ENCODE data around the gene HTR4. TPM values are rescaled to one million over a fixed set of nuclear protein-coding genes. Genes with fewer than 3 reads are reported as not detected.

The HTR4 gene
- total RNA-seq, 6 donors from 2014 or later = 0.09 TPM; not detected in 5

DNA sequence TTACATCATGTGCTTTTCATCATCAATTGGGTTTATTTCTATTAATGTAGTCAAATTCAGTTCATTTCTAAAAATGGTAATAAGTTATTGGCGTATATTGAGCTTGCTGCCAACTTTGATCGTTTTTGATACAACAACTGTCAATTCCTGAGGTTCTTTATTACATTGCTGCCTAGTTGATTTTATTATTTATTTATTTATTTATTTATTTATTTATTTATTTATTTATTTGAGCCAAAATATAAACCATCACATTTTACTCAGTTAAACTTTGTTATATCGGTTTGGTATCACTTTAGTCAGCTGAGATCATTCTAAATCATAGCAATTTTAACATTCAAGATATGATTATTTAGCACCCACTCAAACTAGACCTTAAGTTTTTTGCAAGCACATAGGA lies 170.6 kb downstream of the HTR4 start:
- ATAC-seq (ENCODE audit: low FRiP score in 2 of 2) (no peak), DNase-seq (no peak)
- no peak overlapping the region for H3K4me3 ChIP-seq
- WGBS, 2 donors = 94 to 97% methylated on average over 3 of the region's 3 CpGs
- H3K4me1 ChIP-seq = peaks cover 0 to 8% (median 1%) of the 10 kb centered on the region in 4 donors
- no peaks in the 10 kb centered on the region for H3K27me3 ChIP-seq
- no peaks in the 10 kb centered on the region for H3K36me3 ChIP-seq
- TF ChIP-seq POLR2A (IDR thresholded peaks at IDR 0.05) = no peak
- TF ChIP-seq EP300 (IDR thresholded peaks at IDR 0.05) = no peak
- TF ChIP-seq, protein P1, sequence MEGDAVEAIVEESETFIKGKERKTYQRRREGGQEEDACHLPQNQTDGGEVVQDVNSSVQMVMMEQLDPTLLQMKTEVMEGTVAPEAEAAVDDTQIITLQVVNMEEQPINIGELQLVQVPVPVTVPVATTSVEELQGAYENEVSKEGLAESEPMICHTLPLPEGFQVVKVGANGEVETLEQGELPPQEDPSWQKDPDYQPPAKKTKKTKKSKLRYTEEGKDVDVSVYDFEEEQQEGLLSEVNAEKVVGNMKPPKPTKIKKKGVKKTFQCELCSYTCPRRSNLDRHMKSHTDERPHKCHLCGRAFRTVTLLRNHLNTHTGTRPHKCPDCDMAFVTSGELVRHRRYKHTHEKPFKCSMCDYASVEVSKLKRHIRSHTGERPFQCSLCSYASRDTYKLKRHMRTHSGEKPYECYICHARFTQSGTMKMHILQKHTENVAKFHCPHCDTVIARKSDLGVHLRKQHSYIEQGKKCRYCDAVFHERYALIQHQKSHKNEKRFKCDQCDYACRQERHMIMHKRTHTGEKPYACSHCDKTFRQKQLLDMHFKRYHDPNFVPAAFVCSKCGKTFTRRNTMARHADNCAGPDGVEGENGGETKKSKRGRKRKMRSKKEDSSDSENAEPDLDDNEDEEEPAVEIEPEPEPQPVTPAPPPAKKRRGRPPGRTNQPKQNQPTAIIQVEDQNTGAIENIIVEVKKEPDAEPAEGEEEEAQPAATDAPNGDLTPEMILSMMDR (IDR thresholded peaks at IDR 0.05) = no peak
- TF ChIP-seq POLR2AphosphoS5 (IDR thresholded peaks at IDR 0.05) = no peak
- H3K9me3 ChIP-seq = no peaks in the 10 kb centered on the region
- no peak overlapping the region for H3K27ac ChIP-seq

DNA sequence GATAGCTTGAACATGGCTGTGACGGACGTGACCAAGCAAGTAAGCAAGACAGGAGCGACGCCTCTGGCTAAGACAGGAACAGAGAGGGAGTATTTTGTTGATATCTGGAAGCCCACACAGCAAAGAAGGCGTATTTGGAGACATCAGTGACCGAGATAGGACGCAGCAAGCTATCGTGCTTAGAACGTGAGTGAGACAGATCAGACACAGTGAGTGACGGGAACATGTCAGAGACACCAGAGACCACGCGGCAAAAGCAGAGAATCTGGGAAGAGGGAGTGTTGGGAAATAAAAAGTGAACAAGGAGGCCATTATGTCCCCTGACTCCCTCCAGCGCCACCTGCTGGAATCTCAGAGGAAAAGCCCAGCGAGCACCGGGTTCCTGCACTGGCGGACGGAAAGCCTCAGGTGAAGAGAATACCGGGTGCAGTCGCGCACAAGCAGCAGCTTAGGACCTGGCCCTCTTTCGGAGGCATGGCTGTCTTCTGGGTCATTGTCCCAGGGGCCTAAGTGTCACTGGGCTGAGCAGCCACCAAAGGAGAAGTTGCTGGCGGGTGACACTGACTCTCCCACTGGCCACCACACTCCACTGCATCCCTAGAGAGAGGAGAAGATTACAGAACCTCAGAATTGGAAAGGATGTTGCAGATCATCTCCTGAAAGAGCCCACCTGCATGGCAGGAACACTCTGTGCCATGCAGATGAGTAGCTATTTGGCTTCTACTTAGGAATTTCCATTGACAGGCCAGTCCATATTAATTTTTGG lies 171.4 kb downstream of the HTR4 start:
- no peak overlapping the region for H3K27ac ChIP-seq
- WGBS, 2 donors = 50 to 52% methylated on average over 18 to 22 of the region's 22 CpGs

DNA sequence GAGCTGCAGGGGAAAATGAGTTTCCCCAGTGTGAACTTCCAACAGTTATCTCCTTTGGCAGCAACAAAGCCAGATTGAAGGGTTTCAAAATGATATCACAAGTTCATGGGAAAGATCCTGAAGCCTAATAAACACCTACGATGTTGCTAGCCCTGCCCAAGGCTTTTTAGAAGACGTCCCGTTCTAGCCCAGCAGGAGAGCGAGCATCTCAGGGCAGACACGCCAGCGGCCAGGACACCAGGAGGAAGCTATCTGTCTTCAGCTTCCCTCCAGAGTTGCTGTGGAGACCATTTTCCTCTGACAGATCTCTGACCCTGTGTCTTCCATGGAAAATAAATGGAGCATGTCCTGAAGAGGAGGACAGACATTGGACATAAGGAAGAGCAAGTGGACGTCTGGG lies 172.1 kb downstream of the HTR4 start:
- Histone ChIP-seq H3K4me3 (no peak overlapping the region), H3K9me3 (no peaks in the 10 kb centered on the region), H3K27ac (no peak overlapping the region), H3K4me1 (peaks cover 0 to 8% (median 1%) of the 10 kb centered on the region in 4 donors), H3K36me3 (no peaks in the 10 kb centered on the region), H3K27me3 (no peaks in the 10 kb centered on the region)
- ATAC-seq (ENCODE audit: low FRiP score in 2 of 2) (no peak), DNase-seq (no peak)
- 62 to 79% methylated on average over 7 of the region's 7 CpGs for WGBS, 2 donors
- TF ChIP-seq EP300 (IDR thresholded peaks at IDR 0.05) (no peak), POLR2AphosphoS5 (IDR thresholded peaks at IDR 0.05) (peak in 1 of 2 donors; percentile 28)

More for the DNA sequence above, 171.4 kb downstream of the HTR4 start:
- DNase-seq (peak; percentile 19 to 66), ATAC-seq (ENCODE audit: low FRiP score in 2 of 2) (peak; percentile 39 to 87)
- no peaks in the 10 kb centered on the region for H3K27me3 ChIP-seq
- H3K36me3 ChIP-seq = no peaks in the 10 kb centered on the region
- H3K9me3 ChIP-seq = no peaks in the 10 kb centered on the region
- no peak for TF ChIP-seq POLR2AphosphoS5 (IDR thresholded peaks at IDR 0.05)
- TF ChIP-seq, protein P1 (IDR thresholded peaks at IDR 0.05) = peak; percentile 46 to 75 (median 67)
- H3K4me1 ChIP-seq = peaks cover 0 to 8% (median 1%) of the 10 kb centered on the region in 4 donors
- H3K4me3 ChIP-seq = peak overlapping the region in 1 of 4 donors; percentile 12

DNA sequence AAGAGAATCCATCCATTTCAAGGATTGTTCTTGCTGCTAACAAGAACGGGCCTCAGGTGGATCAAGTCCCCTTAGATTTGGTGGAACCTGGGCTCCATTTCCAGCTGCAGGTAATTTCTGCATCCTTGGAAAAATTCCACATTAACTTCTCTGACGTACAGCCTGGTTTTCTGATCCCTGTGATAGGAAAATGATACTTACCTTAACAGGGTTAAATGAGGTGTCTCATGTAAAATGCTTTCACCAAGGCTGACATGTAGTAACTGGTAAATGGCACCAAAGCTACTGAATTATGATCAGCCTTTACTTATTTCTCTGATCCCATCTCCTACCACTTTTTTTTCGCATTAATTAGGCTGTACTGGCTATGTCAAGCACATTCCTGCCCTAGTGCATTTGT lies 176.9 kb downstream of the HTR4 start:
- no peak for DNase-seq
- 78 to 83% methylated on average over 3 of the region's 3 CpGs for WGBS, 2 donors
- H3K9me3 ChIP-seq = no peaks in the 10 kb centered on the region
- H3K4me1 ChIP-seq = peaks cover 0 to under 1% (median 0%) of the 10 kb centered on the region in 4 donors
- TF ChIP-seq POLR2A (IDR thresholded peaks at IDR 0.05) = no peak
- TF ChIP-seq POLR2AphosphoS5 (IDR thresholded peaks at IDR 0.05) = no peak
- TF ChIP-seq, protein P1 (IDR thresholded peaks at IDR 0.05) = no peak
- no peak for TF ChIP-seq EP300 (IDR thresholded peaks at IDR 0.05)
- H3K36me3 ChIP-seq = no peaks in the 10 kb centered on the region
- no peak overlapping the region for H3K4me3 ChIP-seq
- H3K27me3 ChIP-seq = no peaks in the 10 kb centered on the region
- no peak overlapping the region for H3K27ac ChIP-seq
- ATAC-seq (ENCODE audit: low FRiP score in 2 of 2) = no peak

DNA sequence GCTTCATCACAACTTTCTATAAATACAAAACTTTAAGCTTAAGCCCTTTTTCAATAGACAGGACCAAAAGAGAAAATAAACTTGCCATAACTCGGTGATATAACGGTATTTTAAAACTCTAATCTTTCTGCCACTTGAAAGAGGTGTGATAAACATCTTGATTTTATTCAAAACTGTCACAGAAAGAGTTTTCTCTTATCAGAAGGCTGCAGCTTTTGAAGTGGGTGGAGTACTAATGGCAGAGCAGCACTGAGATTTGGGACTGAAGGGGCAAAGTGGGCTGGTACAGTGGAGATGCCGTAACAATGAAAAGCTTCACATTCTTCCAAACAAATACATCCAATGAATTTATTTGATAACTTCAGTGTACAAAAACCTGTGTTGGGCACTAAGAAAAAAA lies 178.0 kb downstream of the HTR4 start:
- H3K4me3 ChIP-seq = no peak overlapping the region
- DNase-seq (no peak), ATAC-seq (ENCODE audit: low FRiP score in 2 of 2) (no peak)
- TF ChIP-seq POLR2A (IDR thresholded peaks at IDR 0.05) = no peak
- TF ChIP-seq EP300 (IDR thresholded peaks at IDR 0.05) = no peak
- TF ChIP-seq POLR2AphosphoS5 (IDR thresholded peaks at IDR 0.05) = no peak
- TF ChIP-seq, protein P1 (IDR thresholded peaks at IDR 0.05) = no peak
- no peaks in the 10 kb centered on the region for H3K4me1 ChIP-seq
- no peak overlapping the region for H3K27ac ChIP-seq
- WGBS, 2 donors = 61 to 62% methylated on average over 3 of the region's 3 CpGs
- no peaks in the 10 kb centered on the region for H3K9me3 ChIP-seq
- no peaks in the 10 kb centered on the region for H3K36me3 ChIP-seq
- H3K27me3 ChIP-seq = no peaks in the 10 kb centered on the region
